Adrenal gland (tissue), 5 donors: ENCODE data around the gene ENC1.

Experiments
- CTCF ChIP-seq, 6 experiments: fragments of 450-650 bp in 4 of 6; fragments of 200-600 bp in 2 of 6; sonication (generic) in 1 of 6; IDR thresholded peaks; 1 replicate in 5 of 6; 2 replicates in 1 of 6; pipeline versions ENCODE4 v1.5.1 to v1.8.0; 2016 to 2021; ENCODE audit warnings: antibody characterized with exemption in 6 of 6, mild to moderate bottlenecking in 2 of 6, moderate library complexity in 1 of 6
- POLR2A ChIP-seq, 2 donors: fragments of 450-650 bp; IDR thresholded peaks; one replicate each; pipeline ENCODE4 v1.6.1; 2017; ENCODE audit warnings: antibody characterized with exemption in 2 of 2, mild to moderate bottlenecking in 2 of 2, moderate library complexity in 1 of 2
- donor health status: DM: no; HTN: no; CAD: no.

GRCh38 chr5:74582853-74583252 lies 57.7 kb downstream of the ENC1 start:
- TF ChIP-seq CTCF (IDR thresholded peaks at IDR 0.05), result no peak
- no peak for TF ChIP-seq POLR2A (IDR thresholded peaks at IDR 0.05)
